ENCODE measurements around the gene DYNLRB2.

The DYNLRB2 gene

GRCh38 chr16:80543162-80543561 lies 2.4 kb downstream of the DYNLRB2 start:
- no peak overlapping the region for H3K4me3 ChIP-seq (ENCODE audit: low read depth, low read length)
- no peak for DNase-seq (ENCODE audit: low read depth, low spot score)
- in situ Hi-C loops (cut with HindIII; ENCODE audit: low sequenced_read_pairs), result no loop called here
- TF ChIP-seq, protein P1, sequence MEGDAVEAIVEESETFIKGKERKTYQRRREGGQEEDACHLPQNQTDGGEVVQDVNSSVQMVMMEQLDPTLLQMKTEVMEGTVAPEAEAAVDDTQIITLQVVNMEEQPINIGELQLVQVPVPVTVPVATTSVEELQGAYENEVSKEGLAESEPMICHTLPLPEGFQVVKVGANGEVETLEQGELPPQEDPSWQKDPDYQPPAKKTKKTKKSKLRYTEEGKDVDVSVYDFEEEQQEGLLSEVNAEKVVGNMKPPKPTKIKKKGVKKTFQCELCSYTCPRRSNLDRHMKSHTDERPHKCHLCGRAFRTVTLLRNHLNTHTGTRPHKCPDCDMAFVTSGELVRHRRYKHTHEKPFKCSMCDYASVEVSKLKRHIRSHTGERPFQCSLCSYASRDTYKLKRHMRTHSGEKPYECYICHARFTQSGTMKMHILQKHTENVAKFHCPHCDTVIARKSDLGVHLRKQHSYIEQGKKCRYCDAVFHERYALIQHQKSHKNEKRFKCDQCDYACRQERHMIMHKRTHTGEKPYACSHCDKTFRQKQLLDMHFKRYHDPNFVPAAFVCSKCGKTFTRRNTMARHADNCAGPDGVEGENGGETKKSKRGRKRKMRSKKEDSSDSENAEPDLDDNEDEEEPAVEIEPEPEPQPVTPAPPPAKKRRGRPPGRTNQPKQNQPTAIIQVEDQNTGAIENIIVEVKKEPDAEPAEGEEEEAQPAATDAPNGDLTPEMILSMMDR (IDR thresholded peaks at IDR 0.05; ENCODE audit: low read depth, low read length), result no peak

DNA sequence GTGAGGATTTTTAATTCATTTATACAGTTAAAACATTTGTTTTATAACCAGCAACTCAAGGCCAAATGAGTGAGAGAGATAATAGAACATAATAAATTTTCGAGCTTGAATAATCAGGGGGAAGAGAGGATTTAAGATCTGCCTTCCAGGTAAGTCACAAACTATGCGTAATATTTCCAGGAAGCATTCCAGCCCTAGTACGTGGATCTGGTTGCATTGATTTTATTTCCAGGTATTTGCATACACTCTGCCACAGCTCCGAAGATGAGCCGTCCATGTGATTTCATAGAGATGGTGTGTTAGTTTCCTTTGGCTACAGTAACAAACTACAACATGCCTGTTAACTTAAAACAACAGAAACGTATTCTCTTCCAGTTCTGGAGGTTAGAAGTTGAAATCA lies 3.5 kb downstream of the DYNLRB2 start:
- no peak for DNase-seq (ENCODE audit: low read depth, low spot score)
- H3K4me3 ChIP-seq (ENCODE audit: low read depth, low read length), result no peak overlapping the region
- in situ Hi-C loops (cut with HindIII; ENCODE audit: low sequenced_read_pairs), result no loop called here
- TF ChIP-seq, protein P1 (IDR thresholded peaks at IDR 0.05; ENCODE audit: low read depth, low read length), result no peak

GRCh38 chr16:80546249-80546648 lies 5.5 kb downstream of the DYNLRB2 start:
- DNase-seq (ENCODE audit: low read depth, low spot score), result no peak
- H3K4me3 ChIP-seq (ENCODE audit: low read depth, low read length), result no peak overlapping the region
- in situ Hi-C loops (cut with HindIII; ENCODE audit: low sequenced_read_pairs), result no loop called here
- TF ChIP-seq, protein P1 (IDR thresholded peaks at IDR 0.05; ENCODE audit: low read depth, low read length), result no peak

DNA sequence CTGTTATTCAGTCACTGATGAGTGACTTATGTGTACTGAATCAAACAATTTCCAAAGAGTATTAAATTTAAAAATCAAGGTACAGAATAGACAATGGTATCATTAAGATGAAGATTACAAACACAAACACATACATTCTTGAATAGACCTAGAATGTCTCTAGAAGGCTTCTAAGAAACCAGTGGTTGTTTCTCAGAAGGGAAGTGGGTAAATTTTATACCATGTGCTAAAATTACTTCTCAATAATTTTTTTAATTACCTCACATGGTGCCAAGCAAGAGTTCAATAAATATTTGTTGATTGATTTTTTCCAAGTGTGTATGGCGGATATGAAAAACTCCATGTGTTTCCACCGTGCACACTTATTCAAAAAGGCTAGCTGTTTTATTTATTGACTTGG lies 6.4 kb downstream of the DYNLRB2 start:
- H3K4me3 ChIP-seq (ENCODE audit: low read depth, low read length), result no peak overlapping the region
- in situ Hi-C loops (cut with HindIII; ENCODE audit: low sequenced_read_pairs), result no loop called here
- no peak for DNase-seq (ENCODE audit: low read depth, low spot score)

GRCh38 chr16:80552277-80552676 lies 11.5 kb downstream of the DYNLRB2 start:
- H3K4me3 ChIP-seq (ENCODE audit: low read depth, low read length), result no peak overlapping the region
- TF ChIP-seq, protein P1 (IDR thresholded peaks at IDR 0.05; ENCODE audit: low read depth, low read length), result no peak
- DNase-seq (ENCODE audit: low read depth, low spot score), result no peak
- in situ Hi-C loops (cut with HindIII; ENCODE audit: low sequenced_read_pairs), result no loop called here

More for the DNA sequence above, 6.4 kb downstream of the DYNLRB2 start:
- TF ChIP-seq, protein P1 (IDR thresholded peaks at IDR 0.05; ENCODE audit: low read depth, low read length), result no peak

DNA sequence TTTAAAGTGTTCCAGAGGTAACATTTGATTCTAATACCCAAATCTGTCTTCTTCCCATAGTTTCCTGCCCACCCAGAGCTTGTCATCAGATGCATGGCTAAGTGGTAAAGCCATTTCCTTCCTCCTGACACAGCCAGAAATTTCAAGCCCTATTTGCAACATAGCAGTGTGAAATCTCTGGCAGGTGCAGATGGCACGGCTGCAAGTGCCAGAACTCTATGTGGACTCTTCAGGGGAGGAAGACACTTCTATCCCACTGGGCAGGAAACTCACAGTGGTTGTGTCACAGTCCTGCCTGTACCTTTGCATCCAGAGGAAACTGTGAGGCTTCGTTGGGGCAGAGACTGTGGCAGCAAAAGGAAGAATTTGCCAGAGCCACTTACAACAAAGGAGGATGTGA lies 13.2 kb downstream of the DYNLRB2 start:
- H3K4me3 ChIP-seq (ENCODE audit: low read depth, low read length), result no peak overlapping the region
- TF ChIP-seq, protein P1 (IDR thresholded peaks at IDR 0.05; ENCODE audit: low read depth, low read length), result no peak
- in situ Hi-C loops (cut with HindIII; ENCODE audit: low sequenced_read_pairs), result no loop called here
- DNase-seq (ENCODE audit: low read depth, low spot score), result no peak

DNA sequence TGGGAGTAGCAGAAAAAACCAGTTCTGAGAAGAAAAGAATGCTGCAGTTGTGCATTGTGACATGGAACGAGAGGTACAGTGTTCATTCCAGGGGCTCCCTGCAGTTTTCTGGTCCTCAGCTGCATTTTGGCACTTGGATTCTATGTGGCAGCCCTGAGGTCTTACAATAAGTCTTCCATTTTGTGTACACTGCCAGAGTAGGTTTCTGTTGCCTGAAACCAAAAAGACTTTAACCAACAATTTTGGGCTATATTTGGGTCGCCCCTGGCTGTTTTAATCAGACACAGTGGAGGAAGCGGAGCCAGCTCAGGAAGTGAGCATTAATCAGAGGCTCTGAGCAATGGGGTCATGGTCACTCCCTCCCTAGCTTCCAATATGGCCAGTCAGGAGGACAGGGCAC lies 15.7 kb downstream of the DYNLRB2 start:
- in situ Hi-C loops (cut with HindIII; ENCODE audit: low sequenced_read_pairs), result no loop called here
- no peak for DNase-seq (ENCODE audit: low read depth, low spot score)
- H3K4me3 ChIP-seq (ENCODE audit: low read depth, low read length), result no peak overlapping the region
- TF ChIP-seq, protein P1 (IDR thresholded peaks at IDR 0.05; ENCODE audit: low read depth, low read length), result no peak

Measured in astrocyte of the spinal cord (primary cell).